MM.1S (cell line): ENCODE results near the gene PDE10A.

Source experiments
- DNase-seq: peaks from one replicate; pipeline ENCODE4 v3.0.0-alpha.2; 2015
- H2AFZ ChIP-seq: fragments of 300-600 bp; sonication (generic); 2 replicates; pipeline ENCODE4 v1.6.0; 2016; ENCODE audit warnings: antibody characterized with exemption, low read length
- H3F3A ChIP-seq: fragments of 300-600 bp; sonication (generic); 2 replicates; pipeline ENCODE4 v1.6.1; 2016; ENCODE audit warnings: mild to moderate bottlenecking, antibody characterized with exemption, low read length, moderate library complexity, mixed read lengths; ENCODE audit not compliant: insufficient read depth
- H3K27ac ChIP-seq: fragments of 300-600 bp; sonication (generic); 2 replicates; pipeline ENCODE4 v1.5.1; 2016; ENCODE audit warnings: mild to moderate bottlenecking, low read length
- H3K27me3 ChIP-seq: fragments of 300-600 bp; sonication (generic); replicated peaks from 2 replicates; pipeline ENCODE4 v1.6.0; 2016; ENCODE audit warnings: low read length; ENCODE audit not compliant: insufficient read depth
- H3K36me3 ChIP-seq: fragments of 300-600 bp; sonication (generic); replicated peaks from 2 replicates; pipeline ENCODE4 v1.6.1; 2016; ENCODE audit warnings: mild to moderate bottlenecking, low read length, mixed read lengths; ENCODE audit not compliant: insufficient read depth
- H3K4me1 ChIP-seq: fragments of 300-600 bp; sonication (generic); 2 replicates; pipeline ENCODE4 v1.6.1; 2016; ENCODE audit warnings: low read length, mixed read lengths
- H3K4me2 ChIP-seq: fragments of 300-600 bp; sonication (generic); 2 replicates; pipeline ENCODE4 v1.6.0; 2016; ENCODE audit warnings: low read depth, low read length
- H3K4me3 ChIP-seq: fragments of 300-600 bp; sonication (generic); 2 replicates; pipeline ENCODE4 v1.5.1; 2016; ENCODE audit warnings: low read length, mixed read lengths
- H3K79me2 ChIP-seq: fragments of 300-600 bp; sonication (generic); 2 replicates; pipeline ENCODE4 v1.6.1; 2016; ENCODE audit warnings: mixed run types, low read length, mixed read lengths
- H3K9ac ChIP-seq: fragments of 300-600 bp; sonication (generic); 2 replicates; pipeline ENCODE4 v1.6.1; 2016; ENCODE audit warnings: low read length, mixed read lengths
- H3K9me2 ChIP-seq: fragments of 300-600 bp; sonication (generic); replicated peaks from 2 replicates; pipeline ENCODE4 v1.6.1; 2016; ENCODE audit warnings: mild to moderate bottlenecking, low read length, mixed read lengths; ENCODE audit not compliant: insufficient read depth
- H3K9me3 ChIP-seq: fragments of 300-600 bp; sonication (generic); replicated peaks from 2 replicates; pipeline ENCODE4 v1.6.1; 2016; ENCODE audit warnings: mild to moderate bottlenecking, low read length, mixed read lengths; ENCODE audit not compliant: insufficient read depth
- H4K20me1 ChIP-seq: fragments of 300-600 bp; sonication (generic); 2 replicates; pipeline ENCODE4 v1.6.1; 2016; ENCODE audit warnings: mild to moderate bottlenecking, low read length, moderate library complexity, mixed read lengths; ENCODE audit not compliant: insufficient read depth
- CTCF ChIP-seq: fragments of 300-600 bp; sonication (generic); IDR thresholded peaks from 2 replicates; pipeline ENCODE4 v1.5.1; 2016; ENCODE audit warnings: antibody characterized with exemption, low read length, mixed read lengths
- EZH2 ChIP-seq: fragments of 300-600 bp; sonication (generic); optimal IDR thresholded peaks from 2 replicates; pipeline ENCODE3; 2017; ENCODE audit warnings: low read depth, mild to moderate bottlenecking, antibody characterized with exemption, low read length, mixed read lengths
- EZH2phosphoT487 ChIP-seq: fragments of 300-600 bp; sonication (generic); IDR thresholded peaks from 2 replicates; pipeline ENCODE4 v1.6.1; 2018; ENCODE audit warnings: antibody characterized with exemption, low read length

Gene PDE10A

GRCh38 chr6:165660857-165661663, 2.0 kb downstream of the PDE10A start:
- Histone ChIP-seq H4K20me1 (no peaks in the 10 kb centered on the region), H3K36me3 (no peaks in the 10 kb centered on the region), H2AFZ (no peak overlapping the region), H3K4me3 (no peak overlapping the region), H3K4me1 (no peaks in the 10 kb centered on the region), H3K79me2 (no peaks in the 10 kb centered on the region), H3F3A (no peaks in the 10 kb centered on the region), H3K9me2 (no peaks in the 10 kb centered on the region), H3K27ac (no peak overlapping the region), H3K9me3 (no peaks in the 10 kb centered on the region), H3K27me3 (no peaks in the 10 kb centered on the region), H3K9ac (no peak overlapping the region), H3K4me2 (no peak overlapping the region)
- DNase-seq, result no peak
- TF ChIP-seq EZH2phosphoT487 (no peak), EZH2 (no peak), CTCF (no peak)

GRCh38 chr6:165659945-165660856, 2.8 kb downstream of the PDE10A start:
- no peak overlapping the region for H3K27ac ChIP-seq
- no peaks in the 10 kb centered on the region for H4K20me1 ChIP-seq
- no peaks in the 10 kb centered on the region for H3K36me3 ChIP-seq
- TF ChIP-seq EZH2 (no peak), CTCF (no peak), EZH2phosphoT487 (no peak)
- DNase-seq, result no peak
- H3K79me2 ChIP-seq, result no peaks in the 10 kb centered on the region
- no peaks in the 10 kb centered on the region for H3K27me3 ChIP-seq
- H3F3A ChIP-seq, result no peaks in the 10 kb centered on the region
- no peak overlapping the region for H2AFZ ChIP-seq
- no peak overlapping the region for H3K4me3 ChIP-seq
- no peak overlapping the region for H3K4me2 ChIP-seq
- no peak overlapping the region for H3K9ac ChIP-seq
- no peaks in the 10 kb centered on the region for H3K9me3 ChIP-seq
- H3K4me1 ChIP-seq, result no peaks in the 10 kb centered on the region
- H3K9me2 ChIP-seq, result no peaks in the 10 kb centered on the region

GRCh38 chr6:165658395-165659058, 4.5 kb downstream of the PDE10A start:
- H4K20me1 ChIP-seq, result no peaks in the 10 kb centered on the region
- no peak overlapping the region for H3K9ac ChIP-seq
- no peaks in the 10 kb centered on the region for H3K4me1 ChIP-seq
- no peaks in the 10 kb centered on the region for H3K9me3 ChIP-seq
- no peak overlapping the region for H3K4me3 ChIP-seq
- H2AFZ ChIP-seq, result no peak overlapping the region
- H3K9me2 ChIP-seq, result no peaks in the 10 kb centered on the region
- H3K79me2 ChIP-seq, result no peaks in the 10 kb centered on the region
- no peak for DNase-seq
- no peaks in the 10 kb centered on the region for H3K27me3 ChIP-seq
- no peaks in the 10 kb centered on the region for H3F3A ChIP-seq
- no peak overlapping the region for H3K27ac ChIP-seq
- H3K36me3 ChIP-seq, result no peaks in the 10 kb centered on the region
- H3K4me2 ChIP-seq, result no peak overlapping the region
- no peak for TF ChIP-seq EZH2phosphoT487
- TF ChIP-seq EZH2, result no peak
- no peak for TF ChIP-seq CTCF
